Suprapubic skin (tissue), 3 donors: Measurements from ENCODE around the gene KBTBD2.

Source experiments
- POLR2A ChIP-seq, 2 donors: fragments of 450-650 bp; IDR thresholded peaks; one replicate each; pipeline ENCODE4 v1.6.1; 2017; ENCODE audit warnings: antibody characterized with exemption in 2 of 2, mild to moderate bottlenecking in 2 of 2, moderate library complexity in 2 of 2
- TF ChIP-seq, protein P1 (sequence below), 2 donors: fragments of 200-600 bp in 1 of 2; fragments of 450-650 bp in 1 of 2; sonication (generic) in 1 of 2; IDR thresholded peaks; one replicate each; pipeline ENCODE4 v1.5.1; 2016 to 2019; ENCODE audit warnings: antibody characterized with exemption in 2 of 2, mild to moderate bottlenecking in 1 of 2, moderate library complexity in 1 of 2

- TF ChIP-seq POLR2A (IDR thresholded peaks at IDR 0.05) = no peak
- TF ChIP-seq, protein P1, sequence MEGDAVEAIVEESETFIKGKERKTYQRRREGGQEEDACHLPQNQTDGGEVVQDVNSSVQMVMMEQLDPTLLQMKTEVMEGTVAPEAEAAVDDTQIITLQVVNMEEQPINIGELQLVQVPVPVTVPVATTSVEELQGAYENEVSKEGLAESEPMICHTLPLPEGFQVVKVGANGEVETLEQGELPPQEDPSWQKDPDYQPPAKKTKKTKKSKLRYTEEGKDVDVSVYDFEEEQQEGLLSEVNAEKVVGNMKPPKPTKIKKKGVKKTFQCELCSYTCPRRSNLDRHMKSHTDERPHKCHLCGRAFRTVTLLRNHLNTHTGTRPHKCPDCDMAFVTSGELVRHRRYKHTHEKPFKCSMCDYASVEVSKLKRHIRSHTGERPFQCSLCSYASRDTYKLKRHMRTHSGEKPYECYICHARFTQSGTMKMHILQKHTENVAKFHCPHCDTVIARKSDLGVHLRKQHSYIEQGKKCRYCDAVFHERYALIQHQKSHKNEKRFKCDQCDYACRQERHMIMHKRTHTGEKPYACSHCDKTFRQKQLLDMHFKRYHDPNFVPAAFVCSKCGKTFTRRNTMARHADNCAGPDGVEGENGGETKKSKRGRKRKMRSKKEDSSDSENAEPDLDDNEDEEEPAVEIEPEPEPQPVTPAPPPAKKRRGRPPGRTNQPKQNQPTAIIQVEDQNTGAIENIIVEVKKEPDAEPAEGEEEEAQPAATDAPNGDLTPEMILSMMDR (IDR thresholded peaks at IDR 0.05) = no peak
These were observed 4.2 kb downstream of the KBTBD2 start for GRCh38 chr7:32887395-32887794.
